DND-41 (cell line): ENCODE data around the gene CMYA5.

Experiments used
- ATAC-seq: fragments of 200-7000 bp; cut with Tn5 transposase; 3 replicates; pipeline ENCODE4 v1.9.1; 2021; ENCODE audit warnings: low read depth; ENCODE audit not compliant: insufficient read depth
- DNase-seq: peaks from one replicate; pipeline ENCODE4 v3.0.0-alpha.2; 2020
- H2AFZ ChIP-seq: 2 replicates; pipeline ENCODE4 v1.6.0; 2012; ENCODE audit warnings: low read depth, low read length
- H3K27ac ChIP-seq: 2 replicates; pipeline ENCODE4 v1.5.1; 2012; ENCODE audit warnings: low read length, inconsistent platforms
- H3K27me3 ChIP-seq: fragments of 200-600 bp; sonication (generic); 2 replicates; pipeline ENCODE4 v1.6.0; 2012; ENCODE audit warnings: low read length, mild to moderate bottlenecking, inconsistent platforms; ENCODE audit not compliant: insufficient read depth, poor library complexity
- H3K36me3 ChIP-seq: 2 replicates; pipeline ENCODE4 v1.5.1; 2012; ENCODE audit warnings: low read length, inconsistent platforms; ENCODE audit not compliant: insufficient read depth
- H3K4me1 ChIP-seq: 2 replicates; pipeline ENCODE4 v1.5.1; 2012; ENCODE audit warnings: mild to moderate bottlenecking, low read length; ENCODE audit not compliant: insufficient read depth
- H3K4me2 ChIP-seq: 2 replicates; pipeline ENCODE4 v1.6.0; 2012; ENCODE audit warnings: mild to moderate bottlenecking, moderate library complexity, low read length, inconsistent platforms; ENCODE audit not compliant: insufficient read depth
- H3K4me3 ChIP-seq, 2 experiments: fragments of 200-600 bp in 1 of 2; shearing (Covaris generic) in 1 of 2; 2 replicates each; pipeline ENCODE4 v1.5.1; 2012 to 2016; ENCODE audit warnings: inconsistent platforms in 2 of 2, low read length in 2 of 2, mild to moderate bottlenecking in 2 of 2, low read depth in 1 of 2, moderate library complexity in 1 of 2
- H3K79me2 ChIP-seq: 2 replicates; pipeline ENCODE4 v1.6.0; 2012; ENCODE audit warnings: low read length, inconsistent platforms; ENCODE audit not compliant: insufficient read depth
- H3K9ac ChIP-seq: 2 replicates; pipeline ENCODE4 v1.6.0; 2012; ENCODE audit warnings: low read depth, mild to moderate bottlenecking, inconsistent platforms, low read length, moderate library complexity
- H3K9me3 ChIP-seq: 2 replicates; pipeline ENCODE4 v1.5.1; 2012; ENCODE audit warnings: low read length, moderate library complexity, mild to moderate bottlenecking, inconsistent platforms; ENCODE audit not compliant: insufficient read depth, severe bottlenecking
- H4K20me1 ChIP-seq: 2 replicates; pipeline ENCODE4 v1.6.0; 2012; ENCODE audit warnings: low read length; ENCODE audit not compliant: insufficient read depth
- CTCF ChIP-seq: IDR thresholded peaks from 2 replicates; pipeline ENCODE4 v1.5.1; 2012; ENCODE audit warnings: borderline replicate concordance, low read length, moderate library complexity, mild to moderate bottlenecking; ENCODE audit not compliant: poor library complexity, severe bottlenecking; ENCODE audit errors: extremely low read depth
- EZH2 ChIP-seq: IDR thresholded peaks from 3 replicates; pipeline ENCODE4 v1.6.1; 2012; ENCODE audit warnings: borderline replicate concordance, low read depth, mild to moderate bottlenecking, moderate library complexity, low read length, inconsistent platforms; ENCODE audit not compliant: severe bottlenecking

Gene CMYA5

GRCh38 chr5:79738349-79738748 lies 48.7 kb downstream of the CMYA5 start:
- Histone ChIP-seq H3K4me2 (0 out of 2 replicates have a peak overlapping the region, but pooled peaks have one; percentile 6), H4K20me1 (no peaks in the 10 kb centered on the region), H3K79me2 (no peaks in the 10 kb centered on the region), H3K4me3 (no peak overlapping the region), H3K4me1 (peaks cover 40% of the 10 kb centered on the region), H3K27me3 (no peaks in the 10 kb centered on the region), H3K9ac (no peak overlapping the region), H3K36me3 (no peaks in the 10 kb centered on the region), H3K9me3 (no peaks in the 10 kb centered on the region), H3K27ac (no peak overlapping the region), H2AFZ (no peak overlapping the region)
- ATAC-seq: no peak
- no peak for DNase-seq
- TF ChIP-seq EZH2 (no peak), CTCF (no peak)

- H3K4me1 ChIP-seq: peaks cover 13% of the 10 kb centered on the region
- H3K79me2 ChIP-seq: no peaks in the 10 kb centered on the region
- DNase-seq (no peak), ATAC-seq (no peak)
- no peaks in the 10 kb centered on the region for H3K27me3 ChIP-seq
- H3K36me3 ChIP-seq: no peaks in the 10 kb centered on the region
- no peak overlapping the region for H2AFZ ChIP-seq
- TF ChIP-seq EZH2 (no peak), CTCF (no peak)
- no peak overlapping the region for H3K4me2 ChIP-seq
- no peaks in the 10 kb centered on the region for H4K20me1 ChIP-seq
- no peak overlapping the region for H3K27ac ChIP-seq
- no peak overlapping the region for H3K9ac ChIP-seq
- H3K4me3 ChIP-seq: no peak overlapping the region
- no peaks in the 10 kb centered on the region for H3K9me3 ChIP-seq
Observed at GRCh38 chr5:79742549-79743136, 53.0 kb downstream of the CMYA5 start.

GRCh38 chr5:79743846-79744605 lies 54.4 kb downstream of the CMYA5 start:
- no peak for DNase-seq
- H3K27ac ChIP-seq: no peak overlapping the region
- no peaks in the 10 kb centered on the region for H4K20me1 ChIP-seq
- H3K9ac ChIP-seq: no peak overlapping the region
- H3K79me2 ChIP-seq: no peaks in the 10 kb centered on the region
- no peak overlapping the region for H2AFZ ChIP-seq
- H3K36me3 ChIP-seq: no peaks in the 10 kb centered on the region
- no peaks in the 10 kb centered on the region for H3K9me3 ChIP-seq
- H3K4me1 ChIP-seq: no peaks in the 10 kb centered on the region
- TF ChIP-seq EZH2 (no peak), CTCF (no peak)
- H3K4me3 ChIP-seq: no peak overlapping the region
- H3K27me3 ChIP-seq: no peaks in the 10 kb centered on the region
- ATAC-seq: no peak
- no peak overlapping the region for H3K4me2 ChIP-seq
